H1 (cell line): ENCODE data around the gene INPP5B.

Experiments
- CBX8 ChIP-seq: fragments of 300-800, 300-1000 bp; sonication (generic); IDR thresholded peaks from 2 replicates; pipeline ENCODE4 v1.7.1; 2016; ENCODE audit warnings: low read depth, low read length, borderline replicate concordance
- EP300 ChIP-seq, 2 experiments: IDR thresholded peaks; 1 replicate in 1 of 2; 2 replicates in 1 of 2; pipeline ENCODE4 v1.6.1; 2011 to 2012; ENCODE audit warnings: low read depth in 2 of 2, low read length in 2 of 2, mild to moderate bottlenecking in 2 of 2, borderline replicate concordance in 1 of 2, inconsistent platforms in 1 of 2, moderate library complexity in 1 of 2
- FOSL1 ChIP-seq: IDR thresholded peaks from 2 replicates; pipeline ENCODE4 v1.6.1; 2011; ENCODE audit warnings: mild to moderate bottlenecking, low read depth, low read length, moderate library complexity; ENCODE audit not compliant: insufficient read depth
- GABPA ChIP-seq: IDR thresholded peaks from 2 replicates; pipeline ENCODE4 v1.6.1; 2011; ENCODE audit warnings: mild to moderate bottlenecking, low read length, moderate library complexity, borderline replicate concordance; ENCODE audit not compliant: insufficient read depth
- JUND ChIP-seq: IDR thresholded peaks from 2 replicates; pipeline ENCODE4 v1.6.1; 2011; ENCODE audit warnings: mild to moderate bottlenecking, improper control_type of control experiment, low read length
- NRF1 ChIP-seq: IDR thresholded peaks from 2 replicates; pipeline ENCODE4 v1.6.1; 2011; ENCODE audit warnings: mild to moderate bottlenecking, low read depth, low read length, improper control_type of control experiment
- POLR2A ChIP-seq, 2 experiments: IDR thresholded peaks; 1 replicate in 1 of 2; 2 replicates in 1 of 2; pipeline ENCODE4 v1.6.1; 2011; ENCODE audit warnings: low read depth in 2 of 2, low read length in 2 of 2, mild to moderate bottlenecking in 2 of 2; ENCODE audit errors: control extremely low read depth in 1 of 2
- POLR2AphosphoS5 ChIP-seq: IDR thresholded peaks from 2 replicates; pipeline ENCODE4 v1.6.1; 2011; ENCODE audit warnings: low read depth, low read length
- RAD21 ChIP-seq, 2 experiments: IDR thresholded peaks in 1 of 2; conservative IDR thresholded peaks in 1 of 2; 2 replicates each; pipeline ENCODE4 v1.6.1; 2011; ENCODE audit warnings: low read depth in 2 of 2, low read length in 2 of 2, improper control_type of control experiment in 1 of 2, inconsistent platforms in 1 of 2, mild to moderate bottlenecking in 1 of 2, moderate library complexity in 1 of 2
- RFX5 ChIP-seq: IDR thresholded peaks from 2 replicates; pipeline ENCODE4 v1.6.1; 2011; ENCODE audit warnings: low read depth, low read length, improper control_type of control experiment, borderline replicate concordance
- SAP30 ChIP-seq: fragments of 300-600 bp; sonication (generic); IDR thresholded peaks from 2 replicates; pipeline ENCODE4 v1.7.1; 2012; ENCODE audit warnings: low read length, moderate library complexity, mild to moderate bottlenecking, inconsistent platforms; ENCODE audit not compliant: insufficient read depth, insufficient replicate concordance
- TBP ChIP-seq: IDR thresholded peaks from 2 replicates; pipeline ENCODE4 v1.6.1; 2011; ENCODE audit warnings: low read depth, low read length, improper control_type of control experiment
- ZNF274 ChIP-seq: IDR thresholded peaks from 2 replicates; pipeline ENCODE4 v1.7.0; 2012; ENCODE audit warnings: low read length, borderline replicate concordance; ENCODE audit errors: extremely low read depth
- TF ChIP-seq, protein P1 (sequence below), 3 experiments: IDR thresholded peaks; 1 replicate in 2 of 3; 2 replicates in 1 of 3; pipeline versions ENCODE4 v1.5.1 to v1.6.1; 2011; ENCODE audit warnings: low read length in 3 of 3, mild to moderate bottlenecking in 3 of 3, inconsistent platforms in 2 of 3, low read depth in 1 of 3, moderate library complexity in 1 of 3; ENCODE audit not compliant: insufficient read depth in 1 of 3; ENCODE audit errors: control extremely low read depth in 1 of 3

DNA sequence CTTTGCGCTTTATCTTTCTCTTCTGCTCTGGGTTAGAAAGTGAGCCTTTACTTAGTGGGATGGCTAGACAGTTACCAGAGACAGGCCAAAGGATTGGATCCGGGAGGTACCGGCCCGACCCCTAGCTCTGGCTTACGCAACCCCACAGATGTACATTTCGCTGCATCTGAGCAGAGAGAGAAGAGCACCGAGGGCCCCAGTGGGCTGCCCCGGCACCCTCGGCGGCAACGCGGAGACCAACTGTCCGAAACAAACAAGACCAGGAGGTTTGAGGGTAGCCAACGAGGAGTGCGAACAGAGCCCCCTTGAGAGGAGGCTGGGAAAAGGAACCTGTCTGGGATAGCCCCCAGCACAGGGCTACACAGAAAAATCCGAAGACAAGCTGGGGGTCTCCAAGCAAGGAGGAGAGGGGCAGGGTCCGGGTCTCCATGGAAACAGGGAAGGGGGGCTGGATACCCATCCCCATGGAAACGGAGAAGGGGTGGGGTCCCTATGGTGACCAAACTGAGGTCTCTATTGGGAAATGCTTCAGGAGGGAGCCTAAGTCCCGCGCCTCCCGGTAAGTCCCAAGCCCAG, 87.8 kb downstream of the INPP5B start:
- TF ChIP-seq, protein P1, sequence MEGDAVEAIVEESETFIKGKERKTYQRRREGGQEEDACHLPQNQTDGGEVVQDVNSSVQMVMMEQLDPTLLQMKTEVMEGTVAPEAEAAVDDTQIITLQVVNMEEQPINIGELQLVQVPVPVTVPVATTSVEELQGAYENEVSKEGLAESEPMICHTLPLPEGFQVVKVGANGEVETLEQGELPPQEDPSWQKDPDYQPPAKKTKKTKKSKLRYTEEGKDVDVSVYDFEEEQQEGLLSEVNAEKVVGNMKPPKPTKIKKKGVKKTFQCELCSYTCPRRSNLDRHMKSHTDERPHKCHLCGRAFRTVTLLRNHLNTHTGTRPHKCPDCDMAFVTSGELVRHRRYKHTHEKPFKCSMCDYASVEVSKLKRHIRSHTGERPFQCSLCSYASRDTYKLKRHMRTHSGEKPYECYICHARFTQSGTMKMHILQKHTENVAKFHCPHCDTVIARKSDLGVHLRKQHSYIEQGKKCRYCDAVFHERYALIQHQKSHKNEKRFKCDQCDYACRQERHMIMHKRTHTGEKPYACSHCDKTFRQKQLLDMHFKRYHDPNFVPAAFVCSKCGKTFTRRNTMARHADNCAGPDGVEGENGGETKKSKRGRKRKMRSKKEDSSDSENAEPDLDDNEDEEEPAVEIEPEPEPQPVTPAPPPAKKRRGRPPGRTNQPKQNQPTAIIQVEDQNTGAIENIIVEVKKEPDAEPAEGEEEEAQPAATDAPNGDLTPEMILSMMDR (IDR thresholded peaks at IDR 0.05; ENCODE audit: control extremely low read depth in 1 of 3, insufficient read depth in 1 of 3, low read depth in 1 of 3, low read length in 3 of 3) = no peak
- TF ChIP-seq POLR2A (IDR thresholded peaks at IDR 0.05; ENCODE audit: control extremely low read depth in 1 of 2, low read depth in 2 of 2, low read length in 2 of 2) = no peak
- no peak; the same call in 1 of the 2 replicates for TF ChIP-seq POLR2AphosphoS5
- TF ChIP-seq FOSL1 = no peak
- TF ChIP-seq RAD21 (IDR thresholded peaks at IDR 0.05 in 1 of 2, conservative IDR thresholded peaks at IDR 0.05 in 1 of 2; ENCODE audit: low read depth in 2 of 2, low read length in 2 of 2) = no peak
- TF ChIP-seq JUND = no peak
- TF ChIP-seq TBP = no peak
- no peak for TF ChIP-seq GABPA
- no peak for TF ChIP-seq EP300 (IDR thresholded peaks at IDR 0.05; ENCODE audit: borderline replicate concordance in 1 of 2, low read depth in 2 of 2, low read length in 2 of 2)
- TF ChIP-seq SAP30 = peak; percentile 65
- no peak for TF ChIP-seq CBX8
- no peak for TF ChIP-seq NRF1
- no peak for TF ChIP-seq RFX5
- TF ChIP-seq ZNF274 = no peak
